GM18907 (cell line): ENCODE results near the gene VLDLR.

Source experiments
- ATAC-seq: cut with Tn5 transposase; IDR thresholded peaks from one replicate; pipeline ENCODE4 v1.9.1; 2021; ENCODE audit warnings: mild to moderate bottlenecking, moderate library complexity; ENCODE audit not compliant: unreplicated experiment

Gene VLDLR

DNA sequence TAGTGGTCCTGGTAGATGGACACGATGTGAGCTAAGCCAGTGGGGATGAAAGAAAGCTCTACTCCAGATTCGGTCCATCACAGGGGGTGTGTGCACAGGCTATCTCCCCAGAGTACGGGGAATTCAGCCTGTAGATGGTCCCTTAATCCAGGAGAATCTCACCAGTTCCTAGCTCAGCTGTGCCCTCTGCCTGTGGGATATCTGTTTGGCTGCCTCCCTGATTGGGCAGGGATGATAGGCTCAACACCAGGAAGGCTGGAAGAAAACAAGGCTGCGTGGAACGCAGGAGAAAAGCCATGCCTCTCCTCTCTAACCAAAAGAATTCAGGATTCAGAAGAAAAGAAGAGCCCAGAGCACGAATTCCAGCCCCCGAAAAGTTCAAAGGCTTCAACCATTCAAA, 40.9 kb downstream of the VLDLR start:
- ATAC-seq, result no peak

DNA sequence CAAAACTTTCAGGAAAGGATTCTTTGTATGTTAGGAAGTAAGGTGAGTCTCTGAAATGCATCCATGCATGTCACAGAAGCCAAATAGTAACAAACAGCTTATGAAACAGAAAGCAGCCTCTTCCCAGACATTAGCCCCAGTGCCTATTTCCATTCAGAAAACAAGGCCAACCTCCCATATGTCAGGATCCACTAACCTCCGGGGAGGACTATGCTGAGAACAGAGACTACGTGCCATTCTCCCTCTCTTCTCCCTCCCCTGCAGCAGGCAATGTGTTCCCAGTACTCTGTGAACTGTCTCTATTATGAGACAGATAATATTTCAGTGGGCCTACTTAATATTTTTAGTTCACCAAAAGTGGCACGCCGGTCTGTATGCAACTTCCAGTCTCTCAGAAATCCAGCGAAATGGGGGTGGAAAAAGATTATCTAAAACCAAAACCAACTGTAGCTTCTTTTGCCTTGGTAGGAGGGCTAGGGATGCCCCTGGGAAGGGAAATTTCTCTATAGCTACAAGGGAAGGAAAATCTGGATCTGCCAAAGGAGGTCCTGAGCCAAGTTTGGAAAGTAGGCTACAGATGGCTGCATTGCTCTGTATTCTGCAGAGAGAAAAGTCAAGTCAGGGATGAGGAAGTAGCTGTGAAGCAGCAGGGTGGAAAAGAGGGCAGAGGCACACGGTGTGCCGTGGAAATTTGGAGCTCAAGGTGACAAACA, 42.0 kb downstream of the VLDLR start:
- ATAC-seq, result no peak

DNA sequence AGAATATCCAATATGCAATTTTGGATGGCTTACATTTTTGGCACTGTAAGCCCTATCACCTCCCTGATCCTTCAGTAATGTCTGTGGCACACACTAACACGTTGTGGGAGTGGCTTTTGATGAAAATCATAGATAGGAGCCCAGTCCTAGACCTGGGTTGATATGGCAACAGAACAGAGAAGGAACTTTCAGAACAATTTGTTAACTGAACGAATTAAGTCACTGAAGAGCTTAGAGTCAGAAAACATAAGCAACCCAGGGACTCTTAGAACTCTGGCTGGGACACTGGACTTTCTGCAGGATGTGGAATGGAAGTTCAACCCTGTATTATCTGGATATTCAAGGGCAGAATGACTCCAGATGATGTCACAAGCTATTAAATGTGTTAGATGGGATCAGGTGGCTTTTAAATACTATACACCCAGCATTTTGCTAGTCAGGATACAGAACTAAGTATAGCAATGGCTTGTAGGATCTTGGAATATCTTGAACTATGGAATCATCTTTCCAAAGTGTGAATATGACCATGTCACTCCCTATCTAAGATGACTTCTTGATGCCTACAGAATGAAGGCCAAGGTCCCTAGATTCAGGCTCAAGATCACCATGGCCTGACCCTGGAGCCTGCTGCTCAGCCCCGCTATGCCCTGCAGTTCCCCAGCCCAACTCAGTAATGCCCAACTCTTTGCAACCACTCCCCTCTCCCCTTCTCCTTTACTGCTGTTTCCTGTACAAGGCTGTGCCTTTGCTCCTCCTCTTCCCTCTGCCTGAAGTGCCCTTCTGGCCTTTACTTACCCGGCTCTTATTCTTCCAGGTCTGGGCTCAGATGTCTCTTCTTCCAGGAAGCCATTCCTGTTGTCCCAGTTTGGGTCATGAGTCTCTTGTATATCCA, 42.8 kb downstream of the VLDLR start:
- ATAC-seq, result no peak

DNA sequence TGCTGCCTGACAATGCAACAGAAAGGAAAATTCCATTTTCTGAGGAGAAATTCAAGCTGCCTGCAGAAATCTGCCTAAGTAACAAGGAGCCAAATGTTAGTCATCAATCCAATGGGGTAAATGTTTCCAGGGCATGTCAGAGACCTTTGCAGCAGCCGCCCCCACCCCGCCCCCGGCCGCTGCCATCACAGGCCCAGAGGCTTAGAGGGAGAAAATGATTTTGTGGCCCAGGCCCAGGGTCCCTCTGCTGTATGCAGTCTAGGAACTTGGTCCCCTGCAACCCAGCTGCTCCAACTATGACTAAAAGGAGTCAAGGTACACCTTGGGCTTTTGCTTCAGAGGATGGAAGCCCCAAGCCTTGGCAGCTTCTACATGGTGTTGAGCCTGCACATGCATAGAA, 45.0 kb downstream of the VLDLR start:
- no peak for ATAC-seq

DNA sequence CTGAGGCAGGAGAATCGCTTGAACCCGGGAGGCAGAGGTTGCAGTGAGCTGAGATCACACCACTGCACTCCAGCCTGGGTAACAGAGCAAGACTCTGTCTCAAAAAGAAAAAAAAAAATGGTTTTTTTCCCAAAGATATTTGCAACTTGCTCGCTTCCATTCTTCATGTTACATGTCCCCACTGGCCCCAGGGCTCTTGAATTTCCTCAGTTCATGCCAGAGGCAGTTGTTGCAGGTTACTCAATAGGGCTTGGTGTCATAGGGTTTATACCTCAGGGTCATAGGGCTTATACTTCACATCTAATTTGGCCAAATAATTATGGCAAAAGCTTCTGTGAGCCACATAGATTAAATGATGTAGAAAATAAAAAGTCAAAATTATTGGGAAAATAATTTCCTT, 51.6 kb downstream of the VLDLR start:
- no peak for ATAC-seq

- ATAC-seq, result no peak
These were observed 52.7 kb downstream of the VLDLR start for GRCh38 chr9:2674141-2674824.

- ATAC-seq, result no peak
These were observed 54.2 kb downstream of the VLDLR start for GRCh38 chr9:2675834-2676233.

DNA sequence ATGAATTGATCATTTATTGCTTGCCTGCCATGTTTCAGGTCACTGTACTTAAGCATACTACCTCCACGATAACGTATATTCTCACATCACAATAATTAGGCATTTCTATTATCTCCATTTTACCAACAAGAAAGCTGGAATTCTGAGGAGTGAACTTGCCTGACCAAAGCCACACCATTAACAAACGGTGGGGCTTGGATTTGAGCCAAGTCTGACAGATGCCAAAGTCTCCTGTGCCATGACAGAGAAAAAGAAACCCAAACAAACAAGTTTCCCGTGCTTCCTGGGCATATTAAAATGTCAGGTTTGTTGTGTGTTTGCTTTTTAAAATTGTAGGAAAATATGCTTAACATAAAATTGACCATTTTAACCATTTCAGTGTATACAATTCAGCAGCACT, 54.9 kb downstream of the VLDLR start:
- ATAC-seq, result no peak

DNA sequence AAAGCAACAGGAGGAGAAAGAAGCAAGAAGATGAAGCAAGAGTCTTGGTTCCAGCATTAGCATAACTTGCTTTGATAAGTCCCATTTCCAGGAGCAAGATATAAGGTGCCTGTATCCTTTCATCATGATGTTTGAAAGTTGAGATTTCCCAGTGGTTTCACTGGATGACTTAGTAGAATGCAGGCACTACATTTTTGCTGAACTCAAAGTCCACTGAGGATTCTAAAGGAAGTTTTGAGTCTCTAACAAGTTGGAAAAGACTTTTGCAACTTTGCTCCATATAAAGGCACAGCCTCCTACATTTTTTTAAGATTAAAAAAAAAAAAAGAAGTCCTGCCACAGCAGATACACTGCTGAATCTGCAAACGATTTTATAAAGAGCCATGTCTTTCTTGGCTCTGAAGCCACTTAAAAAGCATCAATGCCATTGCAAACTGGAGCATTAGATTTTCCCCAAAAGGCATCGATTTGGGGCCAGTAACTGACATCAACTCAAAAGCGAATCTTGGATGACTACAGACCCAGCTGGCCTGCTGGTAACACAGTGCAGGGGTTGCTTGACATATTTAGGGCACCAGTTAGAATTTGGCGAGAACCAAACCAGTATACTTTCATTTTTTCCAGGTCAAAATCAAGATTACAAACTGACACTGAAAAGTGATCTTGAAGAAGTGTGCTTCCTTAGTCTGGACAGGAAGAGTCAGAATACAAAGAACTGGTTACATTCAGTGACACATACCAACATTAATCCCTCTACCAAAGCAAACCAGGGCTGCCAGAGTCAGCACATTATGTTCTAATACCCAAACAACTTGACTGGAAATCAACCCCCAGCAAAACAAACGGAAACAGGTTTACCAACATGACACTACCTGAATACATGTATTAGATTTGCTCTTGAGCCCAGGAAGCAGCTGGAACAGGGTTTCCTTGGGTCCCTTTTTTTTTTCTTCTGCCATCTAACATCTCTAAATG, 56.6 kb downstream of the VLDLR start:
- no peak for ATAC-seq

DNA sequence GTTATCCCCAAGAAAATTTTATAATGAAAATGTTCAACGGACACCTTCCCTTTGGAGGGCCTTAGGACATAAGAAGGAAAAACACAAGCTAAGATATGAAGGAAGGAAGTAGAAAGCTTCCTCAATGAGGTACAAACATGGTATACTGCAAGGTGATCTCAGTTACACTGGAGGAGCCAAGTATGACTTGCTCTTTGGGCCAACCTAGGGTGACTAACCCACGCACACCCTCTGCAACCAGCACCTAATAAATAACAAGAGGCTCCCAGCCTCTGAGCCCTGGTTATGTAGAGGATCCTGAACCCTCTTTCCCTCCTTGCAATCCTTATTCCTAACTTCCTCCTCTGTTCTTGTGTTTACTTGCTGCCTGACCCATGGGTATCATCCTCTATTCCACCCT, 57.4 kb downstream of the VLDLR start:
- no peak for ATAC-seq

DNA sequence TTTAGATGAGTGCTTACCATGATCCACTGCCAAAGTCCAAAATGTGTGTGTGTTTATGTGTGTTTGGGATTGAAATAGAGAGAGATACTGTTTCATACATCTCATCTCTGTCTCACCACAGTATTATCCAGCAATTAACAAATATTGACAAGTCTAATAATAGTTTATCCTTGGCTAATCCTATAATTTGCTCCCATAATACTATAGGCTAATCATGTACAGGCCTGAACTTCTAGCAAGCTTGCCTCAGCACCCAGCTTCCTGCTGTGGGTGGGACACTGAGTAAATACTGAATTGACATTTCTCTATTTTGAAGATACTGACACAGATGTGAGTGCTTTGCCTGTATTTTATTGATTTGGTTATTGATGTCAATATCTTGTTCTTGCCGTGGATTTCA, 60.4 kb downstream of the VLDLR start:
- no peak for ATAC-seq

DNA sequence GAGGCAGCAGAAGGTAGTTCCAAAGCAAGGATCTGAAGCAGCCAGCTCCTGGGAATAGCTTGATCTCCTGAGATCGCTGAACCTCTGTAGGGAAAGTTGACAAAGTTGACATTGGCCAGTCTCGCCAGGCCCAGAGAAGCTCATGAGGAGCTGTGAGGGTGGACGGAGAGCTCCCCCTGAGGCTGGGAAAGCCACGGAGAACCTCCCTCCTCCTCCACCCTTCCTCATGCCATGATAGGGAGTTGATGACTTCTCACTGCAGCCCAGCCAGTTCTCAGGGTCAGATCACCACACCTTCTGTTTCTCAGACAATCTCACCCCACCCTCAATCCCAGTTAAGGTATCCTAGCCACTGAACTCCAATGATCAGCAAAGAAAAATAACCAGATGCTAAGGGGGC, 65.3 kb downstream of the VLDLR start:
- no peak for ATAC-seq

DNA sequence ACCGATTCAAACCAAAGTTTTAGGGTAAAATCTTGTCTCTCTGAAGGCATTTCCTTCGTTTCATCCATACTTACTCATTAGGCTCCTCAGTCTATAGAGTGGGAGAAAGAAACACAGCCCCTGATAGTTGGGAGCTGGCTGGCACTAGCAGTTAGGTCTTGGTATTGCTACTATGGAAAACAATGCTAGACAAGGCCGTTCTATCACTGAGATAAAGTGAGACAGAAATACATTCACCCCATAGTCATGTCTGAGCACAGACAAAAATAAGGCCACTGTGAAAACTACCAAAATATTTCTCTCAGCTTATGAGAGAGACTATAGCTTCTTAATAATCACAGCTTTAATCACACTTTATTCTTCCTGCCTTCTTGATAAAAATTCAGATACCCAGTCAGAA, 67.0 kb downstream of the VLDLR start:
- no peak for ATAC-seq

DNA sequence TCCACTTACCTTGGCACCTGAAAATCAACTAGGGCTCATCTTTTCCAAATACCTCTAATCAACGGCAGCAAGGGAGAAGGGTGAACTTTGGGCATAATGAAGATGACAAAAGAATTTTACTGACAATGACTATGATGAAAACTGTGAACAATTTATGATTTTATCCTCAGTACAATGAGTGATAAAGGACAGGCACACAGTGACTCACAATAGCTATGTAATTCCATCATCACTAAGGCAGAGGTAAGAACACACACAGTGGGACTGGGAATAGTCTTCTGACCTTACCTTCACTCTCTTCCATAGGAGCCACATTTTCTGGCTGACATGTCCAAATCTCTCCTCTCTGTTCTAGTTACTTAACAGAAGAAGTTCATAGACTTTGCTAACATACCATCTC, 69.6 kb downstream of the VLDLR start:
- ATAC-seq, result no peak

- ATAC-seq, result no peak
These were observed 70.0 kb downstream of the VLDLR start for GRCh38 chr9:2691626-2692025.

GRCh38 chr9:2693056-2693455, 71.5 kb downstream of the VLDLR start:
- no peak for ATAC-seq

GRCh38 chr9:2697492-2697891, 75.9 kb downstream of the VLDLR start:
- ATAC-seq, result peak; percentile 90

- no peak for ATAC-seq
These were observed 78.8 kb downstream of the VLDLR start for GRCh38 chr9:2700398-2700797.

- ATAC-seq, result no peak
These were observed 79.4 kb downstream of the VLDLR start for GRCh38 chr9:2700909-2701550.

DNA sequence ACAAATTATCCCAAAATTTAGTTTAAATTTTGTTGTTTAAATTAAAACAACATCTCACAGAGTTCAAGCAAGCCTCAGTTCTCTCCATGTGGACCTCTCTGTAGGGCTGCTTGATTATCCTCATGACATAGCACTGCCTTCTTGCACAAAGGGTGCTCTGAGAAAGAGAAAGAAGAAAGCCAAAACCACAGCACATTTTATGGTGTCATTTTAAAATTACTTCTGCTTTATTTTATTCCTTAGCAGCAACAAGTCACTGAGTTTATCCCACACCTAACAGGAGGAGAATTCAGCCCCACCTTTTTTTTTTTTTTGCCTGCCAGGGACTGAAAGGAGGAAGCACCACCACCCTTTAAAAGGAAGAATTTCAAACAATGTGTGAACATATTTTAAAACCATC, 82.9 kb downstream of the VLDLR start:
- ATAC-seq, result no peak
